DMS114 treated with DMSO at 0.1 percent for 48 hours (cell line): Measurements from ENCODE around the gene AP1G2.
"Not testable (repeated sequence)": the region's sequence is repeated elsewhere in the genome, so short reads cannot be mapped to it uniquely, and the experiment has no call there.

Experiments
- DNase-seq: peaks from one replicate; lab custom pipeline; 2025; ENCODE audit not compliant: unreplicated experiment; lab: John Stamatoyannopoulos, UW

Gene AP1G2

GRCh38 chr14:23567186-23568020, at the start of gene AP1G2:
AP1G2 (minus strand) TSS chr14:23567791; CDS start chr14:23567314, 477 bp downstream.
- peak; percentile 18 for DNase-seq

- DNase-seq = no peak
Measured at GRCh38 chr14:23615856-23616255, 48.3 kb upstream of the AP1G2 start.

GRCh38 chr14:23614395-23614828, 46.8 kb upstream of the AP1G2 start:
- no peak for DNase-seq

- DNase-seq = no peak
Measured at GRCh38 chr14:23613242-23614070, 45.9 kb upstream of the AP1G2 start.

GRCh38 chr14:23612802-23613201, 45.2 kb upstream of the AP1G2 start:
- DNase-seq = no peak

- no peak for DNase-seq
Measured at GRCh38 chr14:23612354-23612732, 44.8 kb upstream of the AP1G2 start.

- no peak for DNase-seq
Measured at GRCh38 chr14:23610815-23611289, 43.3 kb upstream of the AP1G2 start.

GRCh38 chr14:23610090-23610814, 42.7 kb upstream of the AP1G2 start:
- no peak for DNase-seq

- DNase-seq = not testable (repeated sequence)
Measured at GRCh38 chr14:23609411-23610089, 42.0 kb upstream of the AP1G2 start.

- DNase-seq = no peak
Measured at GRCh38 chr14:23609001-23609400, 41.4 kb upstream of the AP1G2 start.

GRCh38 chr14:23608454-23608853, 40.9 kb upstream of the AP1G2 start:
- DNase-seq = no peak

GRCh38 chr14:23605931-23606585, 38.5 kb upstream of the AP1G2 start:
- DNase-seq = no peak

- no peak for DNase-seq
Measured at GRCh38 chr14:23604675-23605170, 37.1 kb upstream of the AP1G2 start.

GRCh38 chr14:23604148-23604547, 36.6 kb upstream of the AP1G2 start:
- no peak for DNase-seq

GRCh38 chr14:23603103-23603502, 35.5 kb upstream of the AP1G2 start:
- no peak for DNase-seq

GRCh38 chr14:23602181-23603095, 34.8 kb upstream of the AP1G2 start:
- DNase-seq = no peak

GRCh38 chr14:23601845-23602180, 34.2 kb upstream of the AP1G2 start:
- DNase-seq = no peak

GRCh38 chr14:23601424-23601823, 33.8 kb upstream of the AP1G2 start:
- DNase-seq = no peak

GRCh38 chr14:23600806-23601205, 33.2 kb upstream of the AP1G2 start:
- DNase-seq = no peak
